ENCODE data around the gene ABCC9.

GRCh38 chr12:21945002-21945401, 3.8 kb upstream of the ABCC9 start:
- TF ChIP-seq CTCF (conservative IDR thresholded peaks at IDR 0.05), result no peak
- TF ChIP-seq EZH2 (IDR thresholded peaks at IDR 0.05; ENCODE audit: low read depth), result no peak
